ENCODE measurements around the gene HOGA1.

Gene HOGA1

GRCh38 chr10:97563337-97563736, 20.9 kb upstream of the HOGA1 start:
- in situ Hi-C loops (cut with MboI; ENCODE audit: low pct_unique_long_range_greater_than_20kb, low sequenced_read_pairs, unreplicated experiment), result no loop called here
- no peak for DNase-seq (ENCODE audit: low spot score)
- no peak for TF ChIP-seq CTCF (IDR thresholded peaks at IDR 0.05; ENCODE audit: extremely low read depth, insufficient read depth, missing control alignments)

- TF ChIP-seq CTCF (IDR thresholded peaks at IDR 0.05; ENCODE audit: extremely low read depth, insufficient read depth, missing control alignments), result no peak
- in situ Hi-C loops (cut with MboI; ENCODE audit: low pct_unique_long_range_greater_than_20kb, low sequenced_read_pairs, unreplicated experiment), result no loop called here
- no peak for DNase-seq (ENCODE audit: low spot score)
Measured at GRCh38 chr10:97564776-97565175, 19.4 kb upstream of the HOGA1 start.

GRCh38 chr10:97566336-97566996, 17.7 kb upstream of the HOGA1 start:
- in situ Hi-C loops (cut with MboI; ENCODE audit: low pct_unique_long_range_greater_than_20kb, low sequenced_read_pairs, unreplicated experiment), result no loop called here
- TF ChIP-seq CTCF (IDR thresholded peaks at IDR 0.05; ENCODE audit: extremely low read depth, insufficient read depth, missing control alignments), result no peak
- DNase-seq (ENCODE audit: low spot score), result no peak

- in situ Hi-C loops (cut with MboI; ENCODE audit: low pct_unique_long_range_greater_than_20kb, low sequenced_read_pairs, unreplicated experiment), result no loop called here
- no peak for TF ChIP-seq CTCF (IDR thresholded peaks at IDR 0.05; ENCODE audit: extremely low read depth, insufficient read depth, missing control alignments)
Measured at GRCh38 chr10:97567891-97568290, 16.3 kb upstream of the HOGA1 start.

GRCh38 chr10:97570146-97570788, 13.9 kb upstream of the HOGA1 start:
- no peak for TF ChIP-seq CTCF (IDR thresholded peaks at IDR 0.05; ENCODE audit: extremely low read depth, insufficient read depth, missing control alignments)
- in situ Hi-C loops (cut with MboI; ENCODE audit: low pct_unique_long_range_greater_than_20kb, low sequenced_read_pairs, unreplicated experiment), result no loop called here
- no peak for DNase-seq (ENCODE audit: low spot score)

More at GRCh38 chr10:97567891-97568290, 16.3 kb upstream of the HOGA1 start:
- no peak for DNase-seq (ENCODE audit: low spot score)

GRCh38 chr10:97570789-97571471, 13.3 kb upstream of the HOGA1 start:
- no peak for DNase-seq (ENCODE audit: low spot score)
- no peak for TF ChIP-seq CTCF (IDR thresholded peaks at IDR 0.05; ENCODE audit: extremely low read depth, insufficient read depth, missing control alignments)
- in situ Hi-C loops (cut with MboI; ENCODE audit: low pct_unique_long_range_greater_than_20kb, low sequenced_read_pairs, unreplicated experiment), result no loop called here
